Measurements from ENCODE around the gene CFAP299.
A peak's percentile ranks its signal among the peaks of the same experiment; 100 is the strongest.
"Not testable (repeated sequence)": the region's sequence is repeated elsewhere in the genome, so short reads cannot be mapped to it uniquely, and the experiment has no call there.

The CFAP299 gene

GRCh38 chr4:80335554-80336358, at the start of gene CFAP299:
CFAP299 (plus strand) TSS chr4:80335730.
- TF ChIP-seq CTCF (IDR thresholded peaks at IDR 0.05; ENCODE audit: low read depth, low read length): peak; percentile 52
- H3K4me3 ChIP-seq (ENCODE audit: low read depth, low read length): peak within 1 kb of the TSS; percentile 79

- no peak overlapping the region for H3K4me3 ChIP-seq (ENCODE audit: low read depth, low read length)
- TF ChIP-seq CTCF (IDR thresholded peaks at IDR 0.05; ENCODE audit: low read depth, low read length): no peak
These were observed 49.1 kb upstream of the CFAP299 start for GRCh38 chr4:80286451-80286850.

- not testable (repeated sequence) for H3K4me3 ChIP-seq (ENCODE audit: low read depth, low read length)
These were observed 44.9 kb upstream of the CFAP299 start for GRCh38 chr4:80290665-80291064.

GRCh38 chr4:80294206-80294605, 41.3 kb upstream of the CFAP299 start:
- no peak for TF ChIP-seq CTCF (IDR thresholded peaks at IDR 0.05; ENCODE audit: low read depth, low read length)
- H3K4me3 ChIP-seq (ENCODE audit: low read depth, low read length): no peak overlapping the region

GRCh38 chr4:80295336-80295735, 40.2 kb upstream of the CFAP299 start:
- TF ChIP-seq CTCF (IDR thresholded peaks at IDR 0.05; ENCODE audit: low read depth, low read length): no peak
- H3K4me3 ChIP-seq (ENCODE audit: low read depth, low read length): no peak overlapping the region

- no peak for TF ChIP-seq CTCF (IDR thresholded peaks at IDR 0.05; ENCODE audit: low read depth, low read length)
These were observed 39.7 kb upstream of the CFAP299 start for GRCh38 chr4:80295826-80296225.

GRCh38 chr4:80301884-80302283, 33.6 kb upstream of the CFAP299 start:
- H3K4me3 ChIP-seq (ENCODE audit: low read depth, low read length): no peak overlapping the region
- TF ChIP-seq CTCF (IDR thresholded peaks at IDR 0.05; ENCODE audit: low read depth, low read length): no peak

More at GRCh38 chr4:80295826-80296225, 39.7 kb upstream of the CFAP299 start:
- H3K4me3 ChIP-seq (ENCODE audit: low read depth, low read length): no peak overlapping the region

All from WI38 (cell line).